Measurements from ENCODE around the gene SPTB. TPM values are rescaled to one million over a fixed set of nuclear protein-coding genes. Genes with fewer than 3 reads are reported as not detected.

SPTB gene
- polyA plus RNA-seq, 1 donor (not counting 4 experiments of a cell fraction or from before 2014, with no cell fraction given), result not detected

DNA sequence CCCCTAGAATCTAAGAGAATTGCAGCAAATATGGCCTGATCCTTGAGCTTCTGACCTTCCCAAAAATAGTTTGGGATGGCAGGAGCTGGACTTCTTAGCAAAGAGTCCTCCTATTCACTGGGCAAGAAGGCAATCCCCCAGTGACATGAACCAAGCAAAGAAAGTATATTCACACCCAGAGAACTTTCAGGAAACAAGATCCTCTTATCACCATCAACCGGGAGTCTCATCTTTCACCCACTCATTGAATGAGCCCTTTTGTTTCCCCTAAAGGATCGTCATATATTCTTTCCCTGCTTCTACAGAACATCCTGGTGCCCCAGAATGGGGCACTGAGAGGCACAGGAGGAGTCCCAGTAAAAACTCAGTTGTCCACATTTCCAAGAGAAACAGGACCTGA, 19.7 kb downstream of the SPTB start:
- no peaks in the 10 kb centered on the region for H3K9me3 ChIP-seq (ENCODE audit: control insufficient read depth, low read depth, low read length)
- TF ChIP-seq, protein P1, sequence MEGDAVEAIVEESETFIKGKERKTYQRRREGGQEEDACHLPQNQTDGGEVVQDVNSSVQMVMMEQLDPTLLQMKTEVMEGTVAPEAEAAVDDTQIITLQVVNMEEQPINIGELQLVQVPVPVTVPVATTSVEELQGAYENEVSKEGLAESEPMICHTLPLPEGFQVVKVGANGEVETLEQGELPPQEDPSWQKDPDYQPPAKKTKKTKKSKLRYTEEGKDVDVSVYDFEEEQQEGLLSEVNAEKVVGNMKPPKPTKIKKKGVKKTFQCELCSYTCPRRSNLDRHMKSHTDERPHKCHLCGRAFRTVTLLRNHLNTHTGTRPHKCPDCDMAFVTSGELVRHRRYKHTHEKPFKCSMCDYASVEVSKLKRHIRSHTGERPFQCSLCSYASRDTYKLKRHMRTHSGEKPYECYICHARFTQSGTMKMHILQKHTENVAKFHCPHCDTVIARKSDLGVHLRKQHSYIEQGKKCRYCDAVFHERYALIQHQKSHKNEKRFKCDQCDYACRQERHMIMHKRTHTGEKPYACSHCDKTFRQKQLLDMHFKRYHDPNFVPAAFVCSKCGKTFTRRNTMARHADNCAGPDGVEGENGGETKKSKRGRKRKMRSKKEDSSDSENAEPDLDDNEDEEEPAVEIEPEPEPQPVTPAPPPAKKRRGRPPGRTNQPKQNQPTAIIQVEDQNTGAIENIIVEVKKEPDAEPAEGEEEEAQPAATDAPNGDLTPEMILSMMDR (optimal IDR thresholded peaks at IDR 0.05 in 1 of 3, IDR thresholded peaks at IDR 0.05 in 1 of 3, conservative IDR thresholded peaks at IDR 0.05 in 1 of 3; ENCODE audit: extremely low read depth in 1 of 3, insufficient read depth in 2 of 3, low read length in 3 of 3), result no peak
- TF ChIP-seq EZH2 (IDR thresholded peaks at IDR 0.05; ENCODE audit: low read length), result no peak
- FAIRE-seq, result no peak
- no peaks in the 10 kb centered on the region for H3K36me3 ChIP-seq (ENCODE audit: control insufficient read depth in 2 of 2, extremely low read depth in 1 of 2, insufficient read depth in 2 of 2, low read length in 2 of 2)
- no peaks in the 10 kb centered on the region for H3K9me1 ChIP-seq (ENCODE audit: control insufficient read depth, extremely low read depth, insufficient read depth, low read length)
- dilution Hi-C loops (cut with MboI; ENCODE audit: extremely low pct_ligation_motif_present, low sequenced_read_pairs), result no loop called here
- H2AFZ ChIP-seq (ENCODE audit: control insufficient read depth, low read length), result no peak overlapping the region
- peaks cover 14% of the 10 kb centered on the region for H3K27me3 ChIP-seq (ENCODE audit: control insufficient read depth, extremely low read depth, insufficient read depth, low read length)
- no peaks in the 10 kb centered on the region for H3K4me1 ChIP-seq (ENCODE audit: control insufficient read depth, extremely low read depth, insufficient read depth, low read length)
- DNase-seq (ENCODE audit: low read depth, low spot score), result no peak
- no peak overlapping the region for H3K9ac ChIP-seq (ENCODE audit: control insufficient read depth, extremely low read depth, insufficient read depth, low read length)
- H3K27ac ChIP-seq (ENCODE audit: control insufficient read depth, insufficient read depth, low read length), result no peak overlapping the region
- H4K20me1 ChIP-seq (ENCODE audit: control insufficient read depth, extremely low read depth, insufficient read depth, low read length), result no peaks in the 10 kb centered on the region
- H3K79me2 ChIP-seq (ENCODE audit: control insufficient read depth, insufficient read depth, low read length), result no peaks in the 10 kb centered on the region
- H3K4me3 ChIP-seq (ENCODE audit: control insufficient read depth in 2 of 3, extremely low read depth in 1 of 3, insufficient read depth in 2 of 3, low read depth in 1 of 3, low read length in 3 of 3), result no peak overlapping the region
- H3K4me2 ChIP-seq (ENCODE audit: control insufficient read depth, extremely low read depth, insufficient read depth, low read depth, low read length), result no peak overlapping the region

DNA sequence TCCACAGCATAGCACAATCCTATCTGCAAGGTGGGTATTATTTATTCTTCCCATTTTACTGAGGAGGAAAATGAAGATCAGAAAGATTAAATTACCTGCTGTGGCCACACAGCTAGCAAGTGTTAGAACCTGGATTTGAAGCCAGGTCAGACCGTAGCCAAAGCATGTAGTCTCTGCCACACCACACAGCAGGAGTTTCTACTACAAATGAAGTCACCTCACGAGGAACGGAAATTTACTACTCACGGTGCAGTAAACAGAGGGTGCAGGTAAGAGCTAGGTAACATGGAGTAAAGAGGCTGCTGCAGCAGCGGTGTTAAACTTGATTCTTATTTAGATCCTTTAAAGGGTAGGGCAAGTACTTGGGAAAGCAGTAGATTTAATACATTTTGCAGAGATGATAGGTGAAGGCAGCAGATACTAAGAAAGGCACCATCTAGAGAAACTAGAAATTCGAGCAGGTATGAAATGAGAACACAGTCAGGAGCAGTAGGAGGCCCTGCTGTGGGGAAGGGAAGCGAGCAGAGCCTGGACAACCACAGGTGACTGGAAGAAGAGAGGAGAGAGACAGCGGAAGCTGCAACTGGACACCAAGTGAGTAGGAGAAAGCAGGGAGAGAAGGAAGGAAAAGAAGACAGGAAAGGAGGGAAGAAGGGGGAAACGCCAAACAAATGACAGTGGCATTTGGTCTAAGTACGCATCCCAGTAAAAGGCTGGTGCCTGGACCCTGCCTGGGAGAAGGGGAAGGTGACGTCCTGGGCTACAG, 21.5 kb downstream of the SPTB start:
- Histone ChIP-seq H3K4me3 (ENCODE audit: control insufficient read depth in 2 of 3, extremely low read depth in 1 of 3, insufficient read depth in 2 of 3, low read depth in 1 of 3, low read length in 3 of 3) (no peak overlapping the region), H3K9me3 (ENCODE audit: control insufficient read depth, low read depth, low read length) (no peaks in the 10 kb centered on the region), H2AFZ (ENCODE audit: control insufficient read depth, low read length) (no peak overlapping the region), H4K20me1 (ENCODE audit: control insufficient read depth, extremely low read depth, insufficient read depth, low read length) (no peaks in the 10 kb centered on the region), H3K4me2 (ENCODE audit: control insufficient read depth, extremely low read depth, insufficient read depth, low read depth, low read length) (no peak overlapping the region), H3K27me3 (ENCODE audit: control insufficient read depth, extremely low read depth, insufficient read depth, low read length) (peaks cover 19% of the 10 kb centered on the region), H3K79me2 (ENCODE audit: control insufficient read depth, insufficient read depth, low read length) (no peaks in the 10 kb centered on the region), H3K9me1 (ENCODE audit: control insufficient read depth, extremely low read depth, insufficient read depth, low read length) (no peaks in the 10 kb centered on the region), H3K4me1 (ENCODE audit: control insufficient read depth, extremely low read depth, insufficient read depth, low read length) (no peaks in the 10 kb centered on the region), H3K36me3 (ENCODE audit: control insufficient read depth in 2 of 2, extremely low read depth in 1 of 2, insufficient read depth in 2 of 2, low read length in 2 of 2) (no peaks in the 10 kb centered on the region), H3K27ac (ENCODE audit: control insufficient read depth, insufficient read depth, low read length) (no peak overlapping the region), H3K9ac (ENCODE audit: control insufficient read depth, extremely low read depth, insufficient read depth, low read length) (no peak overlapping the region)
- TF ChIP-seq EZH2 (IDR thresholded peaks at IDR 0.05; ENCODE audit: low read length), result no peak
- TF ChIP-seq, protein P1 (optimal IDR thresholded peaks at IDR 0.05 in 1 of 3, IDR thresholded peaks at IDR 0.05 in 1 of 3, conservative IDR thresholded peaks at IDR 0.05 in 1 of 3; ENCODE audit: extremely low read depth in 1 of 3, insufficient read depth in 2 of 3, low read length in 3 of 3), result no peak
- no peak for DNase-seq (ENCODE audit: low read depth, low spot score)
- FAIRE-seq, result no peak
- dilution Hi-C loops (cut with MboI; ENCODE audit: extremely low pct_ligation_motif_present, low sequenced_read_pairs), result no loop called here

Data from keratinocyte (primary cell).